ENCODE data around the gene DENND4B. TPM values are rescaled to one million over a fixed set of nuclear protein-coding genes. Genes with fewer than 3 reads are reported as not detected.

The DENND4B gene
- total and polyA plus RNA-seq, 9 of the 15 experiments (the other 6 are each of a cell fraction or from before 2014, with no cell fraction given): 9.5 to 80.5 (median 23.1) TPM

DNA sequence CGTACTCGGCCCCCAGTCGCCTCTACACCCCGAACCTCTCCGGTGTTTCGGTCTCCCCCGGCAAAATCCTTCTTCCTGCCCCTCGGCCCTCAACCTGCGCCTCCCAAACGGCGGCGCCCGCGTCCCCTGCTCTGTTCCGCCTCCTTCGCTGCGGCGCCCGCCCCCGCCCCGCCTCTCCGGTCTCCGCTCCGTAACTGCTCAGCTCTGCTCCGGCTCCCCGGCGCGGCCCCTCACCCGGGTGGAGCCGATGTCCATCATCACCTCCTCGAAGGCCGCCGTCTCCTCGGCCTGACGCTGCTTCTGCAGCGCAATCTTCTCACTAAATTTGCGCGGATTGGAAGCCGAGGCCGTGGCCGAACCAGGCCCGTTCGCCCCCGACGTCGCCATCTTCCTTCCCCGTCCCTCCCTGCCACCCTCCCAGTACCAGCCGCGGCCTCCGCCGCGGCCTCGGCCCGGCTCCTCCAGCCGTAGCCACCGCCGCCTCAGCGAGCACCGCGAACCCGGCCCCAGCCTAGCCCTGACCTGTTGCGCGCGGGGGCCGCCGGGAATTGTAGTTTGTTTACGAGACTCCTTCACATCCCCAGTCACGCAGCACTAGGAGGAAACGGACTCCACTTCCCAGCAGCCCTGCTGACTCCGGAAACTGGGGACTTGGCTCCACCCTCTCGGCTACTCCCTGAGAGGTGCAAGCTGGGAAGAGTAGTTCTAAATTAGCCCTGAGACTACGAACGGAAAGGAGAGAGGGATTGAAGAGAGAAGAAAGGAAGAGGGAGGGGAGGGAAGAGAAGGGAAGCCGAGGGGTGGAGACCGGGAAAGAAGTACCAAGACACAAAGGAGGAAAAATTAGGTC, 11.8 kb upstream of the DENND4B start, which contains the start of gene CRTC2 (continued):
- 0 out of 4 replicates have a peak, but pooled peaks of 1 of the 2 experiments have one; percentile 8 for TF ChIP-seq RAD21 (CRISPR knock-in tag; conservative IDR thresholded peaks at IDR 0.05 in 1 of 2, IDR thresholded peaks at IDR 0.05 in 1 of 2)
- peak; percentile 80 for TF ChIP-seq BCL6 (CRISPR knock-in tag; IDR thresholded peaks at IDR 0.05)
- peak; percentile 74 for TF ChIP-seq POLR2A (conservative IDR thresholded peaks at IDR 0.05)
- TF ChIP-seq, protein P1, sequence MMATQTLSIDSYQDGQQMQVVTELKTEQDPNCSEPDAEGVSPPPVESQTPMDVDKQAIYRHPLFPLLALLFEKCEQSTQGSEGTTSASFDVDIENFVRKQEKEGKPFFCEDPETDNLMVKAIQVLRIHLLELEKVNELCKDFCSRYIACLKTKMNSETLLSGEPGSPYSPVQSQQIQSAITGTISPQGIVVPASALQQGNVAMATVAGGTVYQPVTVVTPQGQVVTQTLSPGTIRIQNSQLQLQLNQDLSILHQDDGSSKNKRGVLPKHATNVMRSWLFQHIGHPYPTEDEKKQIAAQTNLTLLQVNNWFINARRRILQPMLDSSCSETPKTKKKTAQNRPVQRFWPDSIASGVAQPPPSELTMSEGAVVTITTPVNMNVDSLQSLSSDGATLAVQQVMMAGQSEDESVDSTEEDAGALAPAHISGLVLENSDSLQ (IDR thresholded peaks at IDR 0.05): peak; percentile 57
- TF ChIP-seq OTX1 (CRISPR knock-in tag; IDR thresholded peaks at IDR 0.05): peak; percentile 85
- TF ChIP-seq, protein P2, sequence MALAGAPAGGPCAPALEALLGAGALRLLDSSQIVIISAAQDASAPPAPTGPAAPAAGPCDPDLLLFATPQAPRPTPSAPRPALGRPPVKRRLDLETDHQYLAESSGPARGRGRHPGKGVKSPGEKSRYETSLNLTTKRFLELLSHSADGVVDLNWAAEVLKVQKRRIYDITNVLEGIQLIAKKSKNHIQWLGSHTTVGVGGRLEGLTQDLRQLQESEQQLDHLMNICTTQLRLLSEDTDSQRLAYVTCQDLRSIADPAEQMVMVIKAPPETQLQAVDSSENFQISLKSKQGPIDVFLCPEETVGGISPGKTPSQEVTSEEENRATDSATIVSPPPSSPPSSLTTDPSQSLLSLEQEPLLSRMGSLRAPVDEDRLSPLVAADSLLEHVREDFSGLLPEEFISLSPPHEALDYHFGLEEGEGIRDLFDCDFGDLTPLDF (CRISPR knock-in tag; IDR thresholded peaks at IDR 0.05): no peak
- TF ChIP-seq ZNF224 (CRISPR knock-in tag; IDR thresholded peaks at IDR 0.05): 0 out of 2 replicates have a peak, but pooled peaks have one; percentile 8
- TF ChIP-seq ZNF444 (CRISPR knock-in tag; IDR thresholded peaks at IDR 0.05): no peak
- TF ChIP-seq GABPA (tag; conservative IDR thresholded peaks at IDR 0.05; ENCODE audit: low read depth): peak; percentile 97
- TF ChIP-seq ZNF212 (CRISPR knock-in tag; IDR thresholded peaks at IDR 0.05): no peak; the same call in 1 of the 2 replicates
- TF ChIP-seq HDGF (IDR thresholded peaks at IDR 0.05): 0 out of 2 replicates have a peak, but pooled peaks have one; percentile 18
- peak; percentile 93 for TF ChIP-seq FOXJ2 (tag; IDR thresholded peaks at IDR 0.05)
- TF ChIP-seq NRF1 (conservative IDR thresholded peaks at IDR 0.05 in 1 of 2, IDR thresholded peaks at IDR 0.05 in 1 of 2): peak; percentile 70 to 76
- 0 out of 2 replicates have a peak, but pooled peaks have one; percentile 62 for TF ChIP-seq LCOR (CRISPR knock-in tag; IDR thresholded peaks at IDR 0.05)
- peak; percentile 27; the same call in 1 of the 2 replicates for TF ChIP-seq CHD2 (IDR thresholded peaks at IDR 0.05; ENCODE audit: low read depth, low read length)
- TF ChIP-seq, protein P3, sequence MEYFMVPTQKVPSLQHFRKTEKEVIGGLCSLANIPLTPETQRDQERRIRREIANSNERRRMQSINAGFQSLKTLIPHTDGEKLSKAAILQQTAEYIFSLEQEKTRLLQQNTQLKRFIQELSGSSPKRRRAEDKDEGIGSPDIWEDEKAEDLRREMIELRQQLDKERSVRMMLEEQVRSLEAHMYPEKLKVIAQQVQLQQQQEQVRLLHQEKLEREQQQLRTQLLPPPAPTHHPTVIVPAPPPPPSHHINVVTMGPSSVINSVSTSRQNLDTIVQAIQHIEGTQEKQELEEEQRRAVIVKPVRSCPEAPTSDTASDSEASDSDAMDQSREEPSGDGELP (CRISPR knock-in tag; IDR thresholded peaks at IDR 0.05; ENCODE audit: borderline replicate concordance): peak; percentile 81
- TF ChIP-seq ETV1 (tag; conservative IDR thresholded peaks at IDR 0.05; ENCODE audit: low read depth): peak; percentile 95
- no peak; the same call in 1 of the 2 replicates for TF ChIP-seq KDM2B (CRISPR knock-in tag; IDR thresholded peaks at IDR 0.05)
- no peak for TF ChIP-seq PHB2 (IDR thresholded peaks at IDR 0.05; ENCODE audit: low read depth)
- TF ChIP-seq, protein P4, sequence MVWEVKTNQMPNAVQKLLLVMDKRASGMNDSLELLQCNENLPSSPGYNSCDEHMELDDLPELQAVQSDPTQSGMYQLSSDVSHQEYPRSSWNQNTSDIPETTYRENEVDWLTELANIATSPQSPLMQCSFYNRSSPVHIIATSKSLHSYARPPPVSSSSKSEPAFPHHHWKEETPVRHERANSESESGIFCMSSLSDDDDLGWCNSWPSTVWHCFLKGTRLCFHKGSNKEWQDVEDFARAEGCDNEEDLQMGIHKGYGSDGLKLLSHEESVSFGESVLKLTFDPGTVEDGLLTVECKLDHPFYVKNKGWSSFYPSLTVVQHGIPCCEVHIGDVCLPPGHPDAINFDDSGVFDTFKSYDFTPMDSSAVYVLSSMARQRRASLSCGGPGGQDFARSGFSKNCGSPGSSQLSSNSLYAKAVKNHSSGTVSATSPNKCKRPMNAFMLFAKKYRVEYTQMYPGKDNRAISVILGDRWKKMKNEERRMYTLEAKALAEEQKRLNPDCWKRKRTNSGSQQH (CRISPR knock-in tag; IDR thresholded peaks at IDR 0.05): peak; percentile 72
- TF ChIP-seq, protein P5, sequence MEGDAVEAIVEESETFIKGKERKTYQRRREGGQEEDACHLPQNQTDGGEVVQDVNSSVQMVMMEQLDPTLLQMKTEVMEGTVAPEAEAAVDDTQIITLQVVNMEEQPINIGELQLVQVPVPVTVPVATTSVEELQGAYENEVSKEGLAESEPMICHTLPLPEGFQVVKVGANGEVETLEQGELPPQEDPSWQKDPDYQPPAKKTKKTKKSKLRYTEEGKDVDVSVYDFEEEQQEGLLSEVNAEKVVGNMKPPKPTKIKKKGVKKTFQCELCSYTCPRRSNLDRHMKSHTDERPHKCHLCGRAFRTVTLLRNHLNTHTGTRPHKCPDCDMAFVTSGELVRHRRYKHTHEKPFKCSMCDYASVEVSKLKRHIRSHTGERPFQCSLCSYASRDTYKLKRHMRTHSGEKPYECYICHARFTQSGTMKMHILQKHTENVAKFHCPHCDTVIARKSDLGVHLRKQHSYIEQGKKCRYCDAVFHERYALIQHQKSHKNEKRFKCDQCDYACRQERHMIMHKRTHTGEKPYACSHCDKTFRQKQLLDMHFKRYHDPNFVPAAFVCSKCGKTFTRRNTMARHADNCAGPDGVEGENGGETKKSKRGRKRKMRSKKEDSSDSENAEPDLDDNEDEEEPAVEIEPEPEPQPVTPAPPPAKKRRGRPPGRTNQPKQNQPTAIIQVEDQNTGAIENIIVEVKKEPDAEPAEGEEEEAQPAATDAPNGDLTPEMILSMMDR (IDR thresholded peaks at IDR 0.05 in 2 of 3, conservative IDR thresholded peaks at IDR 0.05 in 1 of 3; ENCODE audit: insufficient read depth in 2 of 3, low read depth in 1 of 3, low read length in 3 of 3): peak in 1 of 3 experiments; percentile 8; a peak in 1 of 6 replicates
- TF ChIP-seq ZNF766 (CRISPR knock-in tag; conservative IDR thresholded peaks at IDR 0.05): peak; percentile 98

Measured in K562 (cell line).